ENCODE data around the gene ATOSA.

The ATOSA gene

GRCh38 chr15:52668133-52668532 lies 11.1 kb downstream of the ATOSA start:
- no peaks in the 10 kb centered on the region for H3K9me3 Mint-ChIP-seq
- H3K4me3 Mint-ChIP-seq: no peak overlapping the region
- no peak overlapping the region for H3K27ac Mint-ChIP-seq
- no peak for DNase-seq
- TF ChIP-seq CTCF (IDR thresholded peaks at IDR 0.05): no peak
- H3K4me1 Mint-ChIP-seq: no peaks in the 10 kb centered on the region
- H3K27me3 Mint-ChIP-seq (ENCODE audit: low read depth, poor library complexity): no peaks in the 10 kb centered on the region
- H3K36me3 Mint-ChIP-seq (ENCODE audit: low read depth): peaks cover 65% of the 10 kb centered on the region

- Mint-ChIP-seq H3K4me3 (no peak overlapping the region), H3K27me3 (ENCODE audit: low read depth, poor library complexity) (no peaks in the 10 kb centered on the region), H3K4me1 (no peaks in the 10 kb centered on the region), H3K27ac (no peak overlapping the region), H3K9me3 (no peaks in the 10 kb centered on the region), H3K36me3 (ENCODE audit: low read depth) (peaks cover 68% of the 10 kb centered on the region)
- no peak for DNase-seq
- TF ChIP-seq CTCF (IDR thresholded peaks at IDR 0.05): no peak
These were observed 11.6 kb downstream of the ATOSA start for GRCh38 chr15:52667597-52667996.

DNA sequence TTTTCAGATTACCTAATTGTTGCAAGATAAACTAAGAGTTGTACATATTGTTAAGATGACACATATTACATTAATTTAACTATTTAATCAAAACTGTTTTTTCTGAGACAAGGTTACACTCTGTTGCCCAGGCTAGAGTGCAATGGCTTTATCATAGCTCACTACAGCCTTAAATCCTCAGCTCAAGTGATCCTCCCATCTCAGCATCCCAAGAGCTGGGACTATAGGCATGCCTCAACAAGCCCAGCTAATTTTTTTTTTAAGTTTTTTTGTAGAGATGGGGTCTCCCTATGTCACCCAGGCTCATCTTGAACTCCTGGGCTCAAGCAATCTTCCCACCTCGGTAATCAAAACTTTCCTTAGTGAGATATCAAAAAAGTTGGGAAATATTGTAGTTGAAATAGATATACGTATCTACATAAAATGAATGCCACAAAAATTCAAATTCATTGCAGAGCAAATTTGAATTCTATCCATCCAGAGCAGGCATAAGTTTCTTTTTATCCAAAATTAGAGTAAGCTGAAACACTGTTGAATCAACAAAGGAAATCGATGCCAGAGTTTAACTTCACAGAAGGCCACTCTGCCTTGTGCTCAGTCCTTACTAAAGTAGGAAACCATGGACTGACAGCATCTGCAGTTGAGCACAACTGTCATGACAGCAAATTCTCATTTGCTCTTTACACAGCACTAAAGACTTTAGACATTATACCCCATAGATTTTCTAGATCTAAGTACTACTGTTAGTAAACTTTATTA lies 15.5 kb downstream of the ATOSA start:
- Mint-ChIP-seq H3K27me3 (ENCODE audit: low read depth, poor library complexity) (no peaks in the 10 kb centered on the region), H3K9me3 (no peaks in the 10 kb centered on the region)

GRCh38 chr15:52661909-52662308 lies 17.3 kb downstream of the ATOSA start:
- Mint-ChIP-seq H3K4me3 (no peak overlapping the region), H3K9me3 (no peaks in the 10 kb centered on the region), H3K36me3 (ENCODE audit: low read depth) (peaks cover 63% of the 10 kb centered on the region), H3K27ac (no peak overlapping the region), H3K27me3 (ENCODE audit: low read depth, poor library complexity) (no peaks in the 10 kb centered on the region), H3K4me1 (no peaks in the 10 kb centered on the region)
- no peak for DNase-seq
- TF ChIP-seq CTCF (IDR thresholded peaks at IDR 0.05): no peak

More for the DNA sequence above, 15.5 kb downstream of the ATOSA start:
- no peak for DNase-seq
- H3K4me3 Mint-ChIP-seq: no peak overlapping the region
- no peak for TF ChIP-seq CTCF (IDR thresholded peaks at IDR 0.05)
- H3K27ac Mint-ChIP-seq: no peak overlapping the region
- H3K36me3 Mint-ChIP-seq (ENCODE audit: low read depth): peaks cover 68% of the 10 kb centered on the region
- H3K4me1 Mint-ChIP-seq: no peaks in the 10 kb centered on the region

DNA sequence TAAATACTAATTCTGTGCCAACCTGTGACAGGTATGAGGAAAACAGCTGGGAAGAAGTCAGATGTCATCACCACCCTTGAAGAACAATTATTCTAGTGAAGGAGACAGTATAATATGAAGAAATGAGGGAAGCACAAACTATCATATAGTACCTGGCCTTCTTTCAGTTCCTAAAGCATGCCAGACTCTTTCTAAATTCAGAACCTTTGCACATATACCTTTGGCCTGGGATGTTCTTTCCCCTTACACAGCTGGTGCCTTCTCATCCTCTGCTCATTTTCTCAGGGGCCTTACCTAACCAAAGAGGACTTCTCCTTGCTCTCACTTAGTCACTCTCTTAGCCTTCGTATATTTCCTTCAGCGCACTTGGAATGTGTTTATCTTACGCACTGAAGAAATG lies 19.0 kb downstream of the ATOSA start:
- DNase-seq: no peak
- H3K4me1 Mint-ChIP-seq: no peaks in the 10 kb centered on the region

More for the DNA sequence above, 19.0 kb downstream of the ATOSA start:
- Mint-ChIP-seq H3K4me3 (no peak overlapping the region), H3K27ac (no peak overlapping the region), H3K9me3 (no peaks in the 10 kb centered on the region), H3K27me3 (ENCODE audit: low read depth, poor library complexity) (no peaks in the 10 kb centered on the region), H3K36me3 (ENCODE audit: low read depth) (peaks cover 46% of the 10 kb centered on the region)
- no peak for TF ChIP-seq CTCF (IDR thresholded peaks at IDR 0.05)

Data from nephron progenitor cell (in vitro differentiated cells).